IMR-90 (cell line): Measurements from ENCODE around the gene ACOT7. TPM values are rescaled to one million over a fixed set of nuclear protein-coding genes. Genes with fewer than 3 reads are reported as not detected.

ENCODE experiments used
- ATAC-seq: fragments of 200-7000 bp; cut with Tn5 transposase; 2 replicates; pipeline ENCODE4 v1.9.1; 2020; ENCODE audit warnings: low read depth, mild to moderate bottlenecking, moderate library complexity
- BruUV-seq: library from RNA; stranded (reverse); fragments of 400-500 nt; replicated peaks from 2 replicates; lab custom pipeline; 2021; lab: Mats Ljungman, UMichigan
- CTCF ChIA-PET: fragments of 300-600 bp; formaldehyde crosslinking; extraction: SDS; loops from one replicate; lab custom pipeline; 2021; ENCODE audit warnings: antibody characterized with exemption; lab: Yijun Ruan, JAX
- POLR2A ChIA-PET: fragments of 300-600 bp; sonication (Branson Sonifier 250); formaldehyde crosslinking; loops from one replicate; lab custom pipeline; 2022; ENCODE audit warnings: antibody characterized with exemption; ENCODE audit not compliant: unreplicated experiment; lab: Charles Lee
- DNase-seq: peaks from one replicate; pipeline ENCODE4 v3.0.0; 2013
- H2AFZ ChIP-seq: replicated peaks from 2 replicates; pipeline ENCODE3; 2013; ENCODE audit warnings: low read length, mild to moderate bottlenecking; ENCODE audit not compliant: poor library complexity
- H2AK5ac ChIP-seq: 2 replicates; pipeline ENCODE4 v1.6.1; 2013; ENCODE audit warnings: low read depth, low read length, inconsistent platforms
- H2AK9ac ChIP-seq: replicated peaks from 2 replicates; pipeline ENCODE3; 2013; ENCODE audit warnings: mild to moderate bottlenecking, low read depth, low read length, moderate library complexity; ENCODE audit not compliant: poor library complexity
- H2BK120ac ChIP-seq: 2 replicates; pipeline ENCODE4 v1.6.1; 2013; ENCODE audit warnings: low read depth, low read length, inconsistent platforms
- H2BK15ac ChIP-seq: 3 replicates; pipeline ENCODE4 v1.6.1; 2013; ENCODE audit warnings: low read depth, low read length, inconsistent platforms
- H2BK20ac ChIP-seq: 2 replicates; pipeline ENCODE4 v1.6.1; 2013; ENCODE audit warnings: low read depth, mild to moderate bottlenecking, inconsistent platforms, low read length, moderate library complexity
- H2BK5ac ChIP-seq: 2 replicates; pipeline ENCODE4 v1.6.1; 2013; ENCODE audit warnings: mild to moderate bottlenecking, low read depth, low read length, inconsistent platforms; ENCODE audit not compliant: poor library complexity, severe bottlenecking
- H3K14ac ChIP-seq: replicated peaks from 2 replicates; pipeline ENCODE4 v1.6.1; 2013; ENCODE audit warnings: low read depth, low read length, inconsistent platforms
- H3K18ac ChIP-seq: 2 replicates; pipeline ENCODE4 v1.6.1; 2013; ENCODE audit warnings: low read depth, low read length, control low read depth
- H3K23ac ChIP-seq: 2 replicates; pipeline ENCODE4 v1.6.1; 2013; ENCODE audit warnings: low read depth, low read length, inconsistent platforms
- H3K27ac ChIP-seq: 2 replicates; pipeline ENCODE4 v1.5.1; 2013; ENCODE audit warnings: mild to moderate bottlenecking, control low read depth, low read length; ENCODE audit not compliant: insufficient read depth
- H3K27me3 ChIP-seq: 2 replicates; pipeline ENCODE4 v1.6.1; 2013; ENCODE audit warnings: low read length; ENCODE audit not compliant: control insufficient read depth, insufficient read depth
- H3K36me3 ChIP-seq: 2 replicates; pipeline ENCODE4 v1.6.1; 2013; ENCODE audit warnings: low read length, mixed read lengths; ENCODE audit not compliant: control insufficient read depth, insufficient read depth
- H3K4ac ChIP-seq: 2 replicates; pipeline ENCODE4 v1.6.1; 2013; ENCODE audit warnings: low read depth, low read length, inconsistent platforms
- H3K4me1 ChIP-seq: 2 replicates; pipeline ENCODE4 v1.6.1; 2013; ENCODE audit warnings: low read length, mixed read lengths; ENCODE audit not compliant: control insufficient read depth, insufficient read depth
- H3K4me2 ChIP-seq: 2 replicates; pipeline ENCODE4 v1.6.1; 2013; ENCODE audit warnings: low read depth, mild to moderate bottlenecking, control low read depth, low read length, moderate library complexity
- H3K4me3 ChIP-seq: 2 replicates; pipeline ENCODE4 v1.5.1; 2013; ENCODE audit warnings: low read depth, mild to moderate bottlenecking, control low read depth, low read length, moderate library complexity; ENCODE audit not compliant: insufficient read depth
- H3K56ac ChIP-seq: 2 replicates; pipeline ENCODE4 v1.6.1; 2013; ENCODE audit warnings: low read length, inconsistent platforms; ENCODE audit not compliant: insufficient read depth; ENCODE audit errors: extremely low read depth
- H3K79me1 ChIP-seq, 2 experiments: 2 replicates each; pipeline ENCODE4 v1.6.1; 2013; ENCODE audit warnings: low read length in 2 of 2, inconsistent platforms in 1 of 2, low read depth in 1 of 2
- H3K9ac ChIP-seq: 2 replicates; pipeline ENCODE4 v1.6.1; 2013; ENCODE audit warnings: low read depth, low read length, control low read depth
- H3K9me1 ChIP-seq: 2 replicates; pipeline ENCODE4 v1.6.1; 2013; ENCODE audit warnings: low read length, inconsistent platforms; ENCODE audit not compliant: insufficient read depth
- H3K9me3 ChIP-seq: 2 replicates; pipeline ENCODE4 v1.6.1; 2013; ENCODE audit warnings: low read length; ENCODE audit not compliant: control insufficient read depth, insufficient read depth
- H4K20me1 ChIP-seq: 2 replicates; pipeline ENCODE4 v1.6.1; 2013; ENCODE audit warnings: low read length, inconsistent platforms; ENCODE audit not compliant: insufficient read depth
- H4K5ac ChIP-seq: 2 replicates; pipeline ENCODE4 v1.6.1; 2013; ENCODE audit warnings: mild to moderate bottlenecking, low read depth, low read length, control low read depth
- H4K8ac ChIP-seq, 2 experiments: 2 replicates each; pipeline ENCODE4 v1.6.1; 2013; ENCODE audit warnings: low read depth in 2 of 2, low read length in 2 of 2, control low read depth in 1 of 2, inconsistent platforms in 1 of 2
- H4K91ac ChIP-seq: 2 replicates; pipeline ENCODE4 v1.6.1; 2013; ENCODE audit warnings: low read depth, low read length, inconsistent platforms; ENCODE audit not compliant: insufficient read depth
- CHD1 ChIP-seq: IDR thresholded peaks from 2 replicates; pipeline ENCODE4 v1.6.1; 2012; ENCODE audit warnings: low read depth, low read length, improper control_type of control experiment
- MAZ ChIP-seq: IDR thresholded peaks from 2 replicates; pipeline ENCODE4 v1.6.1; 2012; ENCODE audit warnings: low read depth, mild to moderate bottlenecking, low read length, improper control_type of control experiment, moderate library complexity, borderline replicate concordance
- MXI1 ChIP-seq: IDR thresholded peaks from 2 replicates; pipeline ENCODE4 v1.6.1; 2012; ENCODE audit warnings: low read depth, mild to moderate bottlenecking, low read length, moderate library complexity, borderline replicate concordance
- SMC3 ChIP-seq: fragments of 150-350 bp; IDR thresholded peaks from 2 replicates; pipeline ENCODE4 v1.6.1; 2016; ENCODE audit warnings: low read depth, mild to moderate bottlenecking, antibody characterized with exemption, low read length, moderate library complexity
- WGBS, 2 experiments: methylation state at CpG; one replicate each; pipeline versions ENCODE4 v1.1.5 to v1.1.7; 2013; ENCODE audit warnings: missing lambda C conversion rate in 2 of 2; ENCODE audit not compliant: insufficient read length in 1 of 2; ENCODE audit errors: extremely low coverage in 2 of 2; 5-methylcytosine and 5-hydroxymethylcytosine counted together
- dilution Hi-C: fragments of 300-500 bp; cut with HindIII; formaldehyde crosslinking; loops from one replicate; pipeline ENCODE4 v1.14.3; 2018; ENCODE audit warnings: low sequenced_read_pairs; ENCODE audit not compliant: unreplicated experiment
- in situ Hi-C: fragments of 300-500 bp; cut with MboI; formaldehyde crosslinking; loops from 3 replicates; pipeline ENCODE4 v1.14.3; 2019; ENCODE audit warnings: low sequenced_read_pairs, inconsistent platforms, mixed read lengths
- intact Hi-C: fragments of 100-400 bp; cut with micrococcal nuclease; formaldehyde crosslinking; loops from 2 replicates; pipeline ENCODE4 v1.10.0; 2022
- polyA plus RNA-seq, 3 experiments: library from polyadenylated mRNA; depleted of rRNA; stranded (reverse); fragments of >200 nt; gene quantifications; 2 replicates each; pipeline ENCODE4 v1.2.3, GENCODE V29; 2012; ENCODE audit warnings: low replicate concordance in 1 of 3
- total RNA-seq: library from RNA; depleted of rRNA; stranded (reverse); fragments of >200 nt; gene quantifications from 2 replicates; pipeline ENCODE4 v1.2.3, GENCODE V29; 2012
- TF ChIP-seq, protein P1 (sequence below): fragments of 150-350 bp; IDR thresholded peaks from 2 replicates; pipeline ENCODE4 v1.6.1; 2017; ENCODE audit warnings: mild to moderate bottlenecking, antibody characterized with exemption, low read length, low read depth
- TF ChIP-seq, protein P2 (sequence below): conservative IDR thresholded peaks from 2 replicates; pipeline ENCODE4 v1.5.1; 2012; ENCODE audit warnings: mild to moderate bottlenecking, low read depth, low read length, improper control_type of control experiment

The ACOT7 gene
- total and polyA plus RNA-seq, 2 of the 4 experiments (the other 2 are of a cell fraction), result 51.6 to 242 TPM

DNA sequence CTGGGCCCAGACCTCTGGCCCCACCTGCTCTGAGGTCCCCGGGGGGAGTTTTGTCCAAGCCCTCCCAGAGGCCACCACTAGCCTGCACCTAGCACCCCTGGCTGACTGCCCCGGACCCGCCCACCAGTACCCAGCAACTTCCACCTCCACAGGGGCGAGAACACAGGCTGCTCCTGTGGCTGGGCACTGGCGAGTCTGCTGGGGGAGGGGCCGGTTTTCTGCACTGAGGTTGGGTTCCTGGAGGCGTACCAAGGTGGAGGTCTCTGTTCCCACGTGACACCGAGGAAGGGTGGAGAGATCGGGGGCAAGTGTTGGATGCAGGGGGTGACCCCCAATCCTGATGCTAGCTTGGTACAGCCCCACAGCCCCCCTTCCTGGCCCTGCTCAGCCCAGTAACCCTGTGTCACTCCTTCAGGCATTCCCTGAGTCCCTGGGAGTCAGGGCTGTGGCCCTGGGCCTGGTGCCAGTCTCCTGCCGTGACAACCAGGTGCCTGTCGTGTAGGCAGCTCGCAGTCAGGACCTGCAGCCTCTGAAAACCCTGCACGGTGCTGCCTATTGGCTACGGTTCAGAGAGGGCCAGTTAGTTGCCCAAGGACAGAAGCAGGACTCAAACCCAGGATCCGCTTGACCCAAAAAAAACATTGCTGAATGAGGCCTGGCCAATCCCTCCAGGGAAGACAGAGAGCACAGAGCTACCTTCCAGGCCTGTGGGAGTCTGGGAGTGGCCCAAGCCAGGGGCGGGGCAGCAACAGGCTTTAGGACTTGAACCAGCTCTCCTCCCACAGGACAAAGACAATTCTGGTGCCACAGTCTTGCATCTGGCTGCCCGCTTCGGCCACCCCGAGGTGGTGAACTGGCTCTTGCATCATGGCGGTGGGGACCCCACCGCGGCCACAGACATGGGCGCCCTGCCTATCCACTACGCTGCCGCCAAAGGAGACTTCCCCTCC is 34.1 kb upstream of the ACOT7 start (continued):
- TF ChIP-seq, protein P1, sequence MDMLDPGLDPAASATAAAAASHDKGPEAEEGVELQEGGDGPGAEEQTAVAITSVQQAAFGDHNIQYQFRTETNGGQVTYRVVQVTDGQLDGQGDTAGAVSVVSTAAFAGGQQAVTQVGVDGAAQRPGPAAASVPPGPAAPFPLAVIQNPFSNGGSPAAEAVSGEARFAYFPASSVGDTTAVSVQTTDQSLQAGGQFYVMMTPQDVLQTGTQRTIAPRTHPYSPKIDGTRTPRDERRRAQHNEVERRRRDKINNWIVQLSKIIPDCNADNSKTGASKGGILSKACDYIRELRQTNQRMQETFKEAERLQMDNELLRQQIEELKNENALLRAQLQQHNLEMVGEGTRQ, result no peak

DNA sequence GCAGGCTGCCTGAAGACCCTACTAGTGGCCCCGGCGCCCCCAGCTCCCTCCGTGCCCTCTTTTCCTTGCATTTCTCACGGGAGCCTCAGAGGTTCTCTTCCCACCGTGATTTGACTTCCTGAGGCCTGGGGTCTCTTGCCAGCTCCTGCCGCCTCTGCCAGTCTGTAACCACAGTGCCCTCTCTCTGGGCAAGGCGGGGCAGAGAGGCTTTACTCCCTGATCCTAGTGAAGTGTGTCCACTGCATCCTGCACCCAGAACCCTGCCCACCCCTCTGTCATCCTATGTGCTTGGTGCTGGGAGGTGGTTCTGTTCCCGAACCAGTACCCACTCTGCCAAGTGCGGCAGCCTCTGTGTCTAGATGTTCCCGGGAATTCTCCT is 33.4 kb upstream of the ACOT7 start:
- no peaks in the 10 kb centered on the region for H3K79me1 ChIP-seq

More for the DNA sequence above, 33.4 kb upstream of the ACOT7 start:
- Histone ChIP-seq H3K4ac (no peak overlapping the region), H4K20me1 (peaks cover 11% of the 10 kb centered on the region; the same call in 1 of the 2 replicates), H2BK15ac (no peak overlapping the region), H3K36me3 (no peaks in the 10 kb centered on the region), H3K23ac (no peak overlapping the region), H3K27ac (no peak overlapping the region), H3K9ac (no peak overlapping the region), H2AK9ac (no peak overlapping the region), H3K14ac (no peak overlapping the region), H4K91ac (no peak overlapping the region), H3K18ac (no peak overlapping the region), H2BK5ac (no peak overlapping the region), H2BK120ac (no peak overlapping the region), H3K4me3 (no peak overlapping the region), H3K9me1 (no peaks in the 10 kb centered on the region), H4K5ac (no peak overlapping the region), H2AK5ac (no peak overlapping the region), H2AFZ (no peak overlapping the region), H3K56ac (no peak overlapping the region), H3K4me2 (no peak overlapping the region), H2BK20ac (no peak overlapping the region), H3K4me1 (peaks cover 3% of the 10 kb centered on the region; the same call in 1 of the 2 replicates), H3K9me3 (no peaks in the 10 kb centered on the region), H3K27me3 (peaks cover 80% of the 10 kb centered on the region), H4K8ac (no peak overlapping the region)
- dilution Hi-C loops (no loop called here), intact Hi-C loops (no loop called here), in situ Hi-C loops (no loop called here)
- TF ChIP-seq MAZ (no peak), SMC3 (no peak), MXI1 (no peak), CHD1 (no peak)
- TF ChIP-seq, protein P2, sequence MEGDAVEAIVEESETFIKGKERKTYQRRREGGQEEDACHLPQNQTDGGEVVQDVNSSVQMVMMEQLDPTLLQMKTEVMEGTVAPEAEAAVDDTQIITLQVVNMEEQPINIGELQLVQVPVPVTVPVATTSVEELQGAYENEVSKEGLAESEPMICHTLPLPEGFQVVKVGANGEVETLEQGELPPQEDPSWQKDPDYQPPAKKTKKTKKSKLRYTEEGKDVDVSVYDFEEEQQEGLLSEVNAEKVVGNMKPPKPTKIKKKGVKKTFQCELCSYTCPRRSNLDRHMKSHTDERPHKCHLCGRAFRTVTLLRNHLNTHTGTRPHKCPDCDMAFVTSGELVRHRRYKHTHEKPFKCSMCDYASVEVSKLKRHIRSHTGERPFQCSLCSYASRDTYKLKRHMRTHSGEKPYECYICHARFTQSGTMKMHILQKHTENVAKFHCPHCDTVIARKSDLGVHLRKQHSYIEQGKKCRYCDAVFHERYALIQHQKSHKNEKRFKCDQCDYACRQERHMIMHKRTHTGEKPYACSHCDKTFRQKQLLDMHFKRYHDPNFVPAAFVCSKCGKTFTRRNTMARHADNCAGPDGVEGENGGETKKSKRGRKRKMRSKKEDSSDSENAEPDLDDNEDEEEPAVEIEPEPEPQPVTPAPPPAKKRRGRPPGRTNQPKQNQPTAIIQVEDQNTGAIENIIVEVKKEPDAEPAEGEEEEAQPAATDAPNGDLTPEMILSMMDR, result no peak
- CTCF ChIA-PET, result no interaction called here
- no peak for DNase-seq
- BruUV-seq, result no TSS peak
- POLR2A ChIA-PET, result no interaction called here
- ATAC-seq, result no peak
- whole genome bisulfite sequencing, 2 experiments, result 79% methylated on average over 5 of the region's 10 CpGs; no CpG with 5 or more reads in 1 of the 2 experiments
